Activated T-cell treated with anti-CD3 and anti-CD28 coated beads, Interleukin-2, amount 50 U/mL, for 72 hours (primary cell): Measurements from ENCODE around the gene ZNF106. TPM values are rescaled to one million over a fixed set of nuclear protein-coding genes. Genes with fewer than 3 reads are reported as not detected.

Experiments used
- ATAC-seq, 2 donors: fragments of 150-1000 bp; cut with Tn5 transposase; replicated peaks in 1 of 2; 2 replicates each; pipeline ENCODE4 v1.10.0; 2021; ENCODE audit warnings: moderate library complexity in 2 of 2, mild to moderate bottlenecking in 1 of 2
- DNase-seq, 2 donors: peaks; one replicate each; pipeline ENCODE4 v3.0.0; 2021 to 2022; ENCODE audit warnings: mixed read lengths in 1 of 2
- H3K27ac Mint-ChIP-seq: one replicate; pipeline ENCODE4 v1.8.0; 2022; ENCODE audit warnings: mild to moderate bottlenecking, moderate library complexity, mixed read lengths
- H3K27me3 Mint-ChIP-seq: one replicate; pipeline ENCODE4 v1.8.0; 2022; ENCODE audit warnings: low read depth, mixed read lengths
- H3K36me3 Mint-ChIP-seq, 2 donors: one replicate each; pipeline ENCODE4 v1.8.0; 2022; ENCODE audit warnings: mixed read lengths in 2 of 2, mild to moderate bottlenecking in 1 of 2; ENCODE audit not compliant: insufficient read depth in 2 of 2
- H3K4me1 Mint-ChIP-seq: one replicate; pipeline ENCODE4 v1.8.0; 2022; ENCODE audit warnings: low read depth, mixed read lengths
- H3K4me3 Mint-ChIP-seq, 2 donors: one replicate each; pipeline ENCODE4 v1.8.0; 2022; ENCODE audit warnings: mild to moderate bottlenecking in 2 of 2, mixed read lengths in 2 of 2, moderate library complexity in 2 of 2
- H3K9me3 Mint-ChIP-seq, 2 donors: one replicate each; pipeline ENCODE4 v1.8.0; 2022; ENCODE audit warnings: mixed read lengths in 2 of 2
- total RNA-seq, 2 donors: library from RNA; stranded (reverse); gene quantifications; one replicate each; pipeline ENCODE4 v1.2.3, GENCODE V29; 2022

Gene ZNF106
- total RNA-seq: 10 to 100 TPM; 51.1 to 66.2 TPM

- Mint-ChIP-seq H3K4me1 (peaks cover 49% of the 10 kb centered on the region), H3K36me3 (peaks cover 5% of the 10 kb centered on the region in 2 donors), H3K27ac (peak within 1 kb of the TSS; percentile 96), H3K27me3 (no peaks in the 10 kb centered on the region), H3K9me3 (no peaks in the 10 kb centered on the region), H3K4me3 (peak within 1 kb of the TSS; percentile 98 to 100)
- ATAC-seq: peak; percentile 68 to 70
- peak; percentile 89 to 91 for DNase-seq
Observed at GRCh38 chr15:42490671-42491538, at the start of gene ZNF106. TSS of gene ZNF106 (minus strand) at chr15:42491141. CDS start at chr15:42472289, 18,852 bp downstream.

GRCh38 chr15:42533246-42533645, 42.3 kb upstream of the ZNF106 start:
- Mint-ChIP-seq H3K36me3 (peaks cover 0 to 14% of the 10 kb centered on the region in 2 donors), H3K27ac (peak overlapping the region; percentile 75), H3K4me3 (no peak overlapping the region), H3K4me1 (no peaks in the 10 kb centered on the region), H3K27me3 (no peaks in the 10 kb centered on the region), H3K9me3 (no peaks in the 10 kb centered on the region)
- DNase-seq (no peak), ATAC-seq (no peak)

- Mint-ChIP-seq H3K4me3 (no peak overlapping the region), H3K4me1 (no peaks in the 10 kb centered on the region), H3K9me3 (no peaks in the 10 kb centered on the region), H3K27me3 (no peaks in the 10 kb centered on the region), H3K36me3 (peaks cover 1 to 8% of the 10 kb centered on the region in 2 donors), H3K27ac (no peak overlapping the region)
- ATAC-seq: no peak
- no peak for DNase-seq
Observed at GRCh38 chr15:42528970-42529369, 38.0 kb upstream of the ZNF106 start.

- Mint-ChIP-seq H3K4me3 (no peak overlapping the region), H3K36me3 (peaks cover 1 to 10% of the 10 kb centered on the region in 2 donors)
Observed at GRCh38 chr15:42523331-42523730, 32.4 kb upstream of the ZNF106 start.

DNA sequence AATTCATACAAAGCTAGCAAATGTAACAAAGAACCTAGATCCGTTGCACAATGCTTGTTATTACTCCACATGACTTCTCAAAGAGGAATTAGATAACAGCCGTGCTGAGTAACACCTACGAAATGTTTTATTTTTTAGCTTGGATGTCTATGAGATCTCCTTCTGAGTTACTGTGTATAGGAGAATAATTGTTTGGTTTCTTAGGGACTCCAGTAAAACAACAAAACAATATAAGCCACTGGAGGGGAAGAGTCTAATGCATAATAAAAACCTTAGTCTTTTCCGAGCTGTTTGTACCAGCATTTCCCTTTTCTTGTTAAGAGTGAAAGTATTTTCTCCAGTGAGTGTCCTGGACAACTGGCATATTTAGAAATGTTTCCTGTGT, 20.1 kb upstream of the ZNF106 start:
- no peak for DNase-seq
- no peaks in the 10 kb centered on the region for H3K9me3 Mint-ChIP-seq
- ATAC-seq: no peak
- no peaks in the 10 kb centered on the region for H3K4me1 Mint-ChIP-seq
- H3K27me3 Mint-ChIP-seq: no peaks in the 10 kb centered on the region
- H3K27ac Mint-ChIP-seq: no peak overlapping the region
- no peak overlapping the region for H3K4me3 Mint-ChIP-seq
- peaks cover 2 to 3% of the 10 kb centered on the region in 2 donors for H3K36me3 Mint-ChIP-seq

More at GRCh38 chr15:42523331-42523730, 32.4 kb upstream of the ZNF106 start:
- H3K27ac Mint-ChIP-seq: no peak overlapping the region
- DNase-seq: no peak
- no peaks in the 10 kb centered on the region for H3K9me3 Mint-ChIP-seq
- ATAC-seq: no peak
- H3K27me3 Mint-ChIP-seq: no peaks in the 10 kb centered on the region
- H3K4me1 Mint-ChIP-seq: no peaks in the 10 kb centered on the region

DNA sequence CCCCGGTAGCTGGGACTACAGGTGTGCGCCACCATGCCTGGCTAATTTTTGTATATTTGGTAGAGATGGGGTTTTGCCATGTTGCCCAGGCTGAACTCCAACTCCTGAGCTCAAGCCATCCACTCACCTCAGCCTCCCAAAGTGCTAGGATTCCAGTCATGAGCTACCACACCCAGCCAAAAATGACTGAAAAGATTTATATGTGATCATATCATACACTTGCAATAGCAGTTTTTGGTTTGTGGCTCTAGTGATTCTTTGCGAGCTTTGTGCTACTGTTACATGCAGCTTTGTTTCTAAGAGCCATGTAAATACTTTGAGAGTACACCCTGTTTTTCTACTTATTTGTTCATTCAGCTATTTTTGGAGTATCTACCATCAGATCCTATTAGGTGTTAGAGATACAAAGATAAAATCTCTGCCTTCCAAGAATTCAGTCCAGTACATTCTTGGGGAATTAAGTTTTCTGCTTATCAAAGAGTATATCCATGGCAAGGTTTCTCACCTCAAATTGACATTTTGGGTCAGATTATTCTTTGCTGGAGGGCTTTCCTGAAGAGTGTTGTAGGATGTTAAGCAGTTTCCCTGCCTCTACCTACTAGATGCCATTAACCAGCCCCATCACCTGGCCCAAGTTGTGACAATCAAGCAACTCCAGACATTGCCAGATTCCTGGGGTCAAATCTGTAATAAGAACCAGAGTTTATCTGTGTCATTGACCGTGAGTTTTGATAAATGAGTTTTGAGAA, 19.5 kb upstream of the ZNF106 start:
- H3K4me3 Mint-ChIP-seq: no peak overlapping the region
- no peaks in the 10 kb centered on the region for H3K4me1 Mint-ChIP-seq
- H3K9me3 Mint-ChIP-seq: no peaks in the 10 kb centered on the region
- H3K27ac Mint-ChIP-seq: no peak overlapping the region
- peaks cover 0 to 4% of the 10 kb centered on the region in 2 donors for H3K36me3 Mint-ChIP-seq
- DNase-seq (no peak), ATAC-seq (no peak)
- H3K27me3 Mint-ChIP-seq: no peaks in the 10 kb centered on the region

GRCh38 chr15:42508263-42508690, 17.3 kb upstream of the ZNF106 start:
- Mint-ChIP-seq H3K36me3 (peaks cover 0 to 4% of the 10 kb centered on the region in 2 donors), H3K27ac (peak overlapping the region; percentile 82), H3K27me3 (no peaks in the 10 kb centered on the region), H3K4me3 (no peak overlapping the region), H3K4me1 (peaks cover 5% of the 10 kb centered on the region), H3K9me3 (no peaks in the 10 kb centered on the region)
- no peak for ATAC-seq
- DNase-seq: no peak

- ATAC-seq (no peak), DNase-seq (no peak)
- Mint-ChIP-seq H3K4me1 (peaks cover 6% of the 10 kb centered on the region), H3K36me3 (peaks cover 0 to 4% of the 10 kb centered on the region in 2 donors), H3K9me3 (no peaks in the 10 kb centered on the region), H3K27me3 (no peaks in the 10 kb centered on the region), H3K27ac (no peak overlapping the region), H3K4me3 (no peak overlapping the region)
Observed at GRCh38 chr15:42507514-42507913, 16.6 kb upstream of the ZNF106 start.

DNA sequence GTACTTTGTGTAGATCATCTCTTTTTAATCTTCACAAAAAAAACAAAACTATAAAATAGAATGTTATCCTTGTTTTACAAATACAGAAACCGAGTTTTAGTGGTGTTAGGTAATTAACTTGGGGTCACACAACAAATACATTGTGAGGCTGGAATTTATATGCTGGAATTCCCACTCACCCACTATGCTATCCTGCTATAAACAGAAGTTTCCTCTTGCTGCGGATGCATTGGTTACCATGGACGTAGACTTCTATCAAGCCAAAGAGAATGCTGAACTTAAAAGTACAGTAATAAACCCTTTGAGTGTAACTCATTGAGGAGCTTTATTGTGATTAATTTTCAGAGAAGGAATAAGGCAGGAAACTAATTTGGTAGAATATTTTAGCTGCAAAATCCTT, 13.7 kb upstream of the ZNF106 start:
- H3K4me1 Mint-ChIP-seq: peaks cover 14% of the 10 kb centered on the region

DNA sequence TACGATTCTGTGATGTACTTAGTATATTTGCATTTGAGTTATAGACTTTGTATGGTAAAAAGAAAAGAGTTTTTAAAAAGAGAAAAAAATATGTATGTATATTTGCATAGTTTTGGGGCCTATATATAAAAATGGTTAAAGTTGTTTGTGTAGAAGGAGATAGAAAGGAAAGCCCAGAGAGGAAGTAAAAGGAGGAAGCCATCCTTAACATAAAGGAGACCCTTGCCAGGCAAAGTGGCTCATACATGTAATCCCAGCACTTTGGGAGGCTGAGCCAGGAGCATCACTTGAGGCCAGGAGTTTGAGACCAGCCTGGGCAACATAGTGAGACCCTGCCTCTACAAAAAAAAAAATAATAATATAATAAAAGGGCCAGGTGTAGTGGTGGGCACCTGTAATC, 12.9 kb upstream of the ZNF106 start:
- ATAC-seq (no peak), DNase-seq (no peak)
- H3K4me1 Mint-ChIP-seq: peaks cover 19% of the 10 kb centered on the region
- H3K27me3 Mint-ChIP-seq: no peaks in the 10 kb centered on the region
- peaks cover 0 to 2% of the 10 kb centered on the region in 2 donors for H3K36me3 Mint-ChIP-seq
- no peak overlapping the region for H3K4me3 Mint-ChIP-seq
- peak overlapping the region; percentile 63 for H3K27ac Mint-ChIP-seq
- H3K9me3 Mint-ChIP-seq: no peaks in the 10 kb centered on the region

More for the DNA sequence above, 13.7 kb upstream of the ZNF106 start:
- ATAC-seq (no peak), DNase-seq (no peak)
- H3K36me3 Mint-ChIP-seq: peaks cover 0 to 2% of the 10 kb centered on the region in 2 donors
- H3K27me3 Mint-ChIP-seq: no peaks in the 10 kb centered on the region
- no peaks in the 10 kb centered on the region for H3K9me3 Mint-ChIP-seq
- H3K27ac Mint-ChIP-seq: no peak overlapping the region
- no peak overlapping the region for H3K4me3 Mint-ChIP-seq

DNA sequence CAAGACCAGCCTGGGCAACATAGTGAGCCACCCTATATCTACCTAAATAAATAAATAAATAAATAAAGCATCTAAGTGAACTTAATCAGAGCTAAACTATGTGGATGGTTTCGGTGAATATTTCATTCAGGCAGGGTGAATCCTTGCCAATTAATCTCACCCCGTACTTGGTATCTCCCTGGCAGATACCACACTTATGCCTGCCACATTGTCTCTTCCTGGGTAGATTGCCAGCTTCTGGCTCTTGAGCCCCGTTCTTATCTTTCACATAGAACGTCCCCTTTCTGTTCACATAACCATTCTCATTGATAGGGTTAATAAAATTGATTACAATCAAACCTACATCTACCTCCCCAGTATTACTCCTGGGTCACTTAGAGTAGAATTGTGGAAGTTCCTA, 11.5 kb upstream of the ZNF106 start:
- Mint-ChIP-seq H3K27me3 (no peaks in the 10 kb centered on the region), H3K4me1 (peaks cover 30% of the 10 kb centered on the region), H3K4me3 (no peak overlapping the region), H3K27ac (no peak overlapping the region), H3K36me3 (peaks cover 0 to 2% of the 10 kb centered on the region in 2 donors), H3K9me3 (no peaks in the 10 kb centered on the region)
- no peak for ATAC-seq
- DNase-seq: no peak

GRCh38 chr15:42499858-42500609, 9.1 kb upstream of the ZNF106 start:
- DNase-seq: no peak
- Mint-ChIP-seq H3K9me3 (no peaks in the 10 kb centered on the region), H3K4me3 (no peak overlapping the region), H3K36me3 (peaks cover 0 to 2% of the 10 kb centered on the region in 2 donors), H3K27me3 (no peaks in the 10 kb centered on the region), H3K4me1 (peaks cover 48% of the 10 kb centered on the region), H3K27ac (no peak overlapping the region)
- ATAC-seq: no peak
